HL-60 (cell line): ENCODE results near the gene CRABP1.

Source experiments
- CTCF ChIP-seq: IDR thresholded peaks from one replicate; pipeline ENCODE4 v1.5.1; 2011; ENCODE audit warnings: low read length, control low read depth, inconsistent platforms; ENCODE audit not compliant: insufficient read depth
- POLR2AphosphoS5 ChIP-seq: IDR thresholded peaks from 2 replicates; pipeline ENCODE4 v1.6.1; 2012; ENCODE audit warnings: low read depth

DNA sequence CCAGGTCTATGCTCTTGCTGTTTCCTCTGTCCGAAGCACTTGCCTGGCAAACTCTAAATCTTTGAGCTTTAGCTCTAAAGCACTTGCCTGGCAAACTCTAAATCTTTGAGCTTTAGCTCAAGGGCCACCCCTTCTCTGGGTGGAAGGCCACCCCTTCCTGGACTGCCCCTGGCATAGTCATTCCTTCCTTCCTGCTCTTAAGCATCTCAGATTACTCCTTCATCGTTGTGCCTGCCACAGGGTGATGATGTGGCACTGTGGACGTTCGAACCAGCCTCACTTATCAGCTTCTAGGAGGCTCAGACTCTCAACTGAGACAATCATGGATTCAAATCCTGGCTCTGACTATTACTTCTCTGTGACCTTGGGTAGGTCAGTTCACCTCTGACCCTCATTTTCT lies 10.5 kb upstream of the CRABP1 start:
- no peak for TF ChIP-seq CTCF
- TF ChIP-seq POLR2AphosphoS5: no peak
